Hematopoietic multipotent progenitor cell (in vitro differentiated cells): ENCODE data around the gene DEFB114. TPM values are rescaled to one million over a fixed set of nuclear protein-coding genes. Genes with fewer than 3 reads are reported as not detected.
"Not testable (repeated sequence)": the region's sequence is repeated elsewhere in the genome, so short reads cannot be mapped to it uniquely, and the experiment has no call there.

Experiments
- DNase-seq, 3 donors: peaks; one replicate each; pipeline ENCODE4 v3.0.0-alpha.2; 2011 to 2015; ENCODE audit warnings: low read depth in 2 of 3, low spot score in 2 of 3
- total RNA-seq: library from RNA; depleted of rRNA; stranded (reverse); fragments of >200 nt; gene quantifications from one replicate; pipeline ENCODE4 v1.2.3, GENCODE V29; 2012

Gene DEFB114
- not detected for total RNA-seq

GRCh38 chr6:49964064-49964463 lies at the start of gene DEFB114:
TSS of gene DEFB114 (minus strand) at chr6:49964164. CDS start at chr6:49964105, 59 bp downstream.
- no peak for DNase-seq

- no peak for DNase-seq
Observed at GRCh38 chr6:50007819-50008218, 43.9 kb upstream of the DEFB114 start.

- no peak for DNase-seq
Observed at GRCh38 chr6:50003139-50003538, 39.2 kb upstream of the DEFB114 start.

GRCh38 chr6:49995278-49995677 lies 31.3 kb upstream of the DEFB114 start:
- no peak for DNase-seq

- DNase-seq, result no peak
Observed at GRCh38 chr6:49988900-49989299, 24.9 kb upstream of the DEFB114 start.

- no peak for DNase-seq
Observed at GRCh38 chr6:49987749-49988148, 23.8 kb upstream of the DEFB114 start.

- no peak for DNase-seq
Observed at GRCh38 chr6:49986551-49986950, 22.6 kb upstream of the DEFB114 start.

- DNase-seq, result no peak
Observed at GRCh38 chr6:49982046-49982445, 18.1 kb upstream of the DEFB114 start.

GRCh38 chr6:49980898-49981297 lies 16.9 kb upstream of the DEFB114 start:
- no peak for DNase-seq

- DNase-seq, result peak in 1 of 3 donors; percentile 1
Observed at GRCh38 chr6:49979584-49979983, 15.6 kb upstream of the DEFB114 start.

- peak in 1 of 3 donors; percentile 30 for DNase-seq
Observed at GRCh38 chr6:49978332-49979226, 14.6 kb upstream of the DEFB114 start.

- no peak for DNase-seq
Observed at GRCh38 chr6:49969605-49970004, 5.6 kb upstream of the DEFB114 start, which contains the start of gene DEFB113. TSS of gene DEFB113 (minus strand) at chr6:49969625. CDS start at chr6:49969625, 0 bp downstream.

- no peak for DNase-seq
Observed at GRCh38 chr6:49966823-49967222, 2.9 kb upstream of the DEFB114 start.

- no peak for DNase-seq
Observed at GRCh38 chr6:49966334-49966733, 2.4 kb upstream of the DEFB114 start.

GRCh38 chr6:49958180-49958579 lies 5.8 kb downstream of the DEFB114 start:
- no peak for DNase-seq

GRCh38 chr6:49955847-49956246 lies 8.1 kb downstream of the DEFB114 start:
- no peak for DNase-seq

- DNase-seq, result no peak
Observed at GRCh38 chr6:49951926-49952325, 12.0 kb downstream of the DEFB114 start.

GRCh38 chr6:49950415-49950751 lies 13.6 kb downstream of the DEFB114 start:
- DNase-seq, result no peak

GRCh38 chr6:49949062-49949461 lies 14.9 kb downstream of the DEFB114 start:
- DNase-seq, result no peak

GRCh38 chr6:49946835-49947234 lies 17.1 kb downstream of the DEFB114 start:
- DNase-seq, result no peak

- not testable (repeated sequence) for DNase-seq
Observed at GRCh38 chr6:49944068-49944467, 19.9 kb downstream of the DEFB114 start.

- DNase-seq, result no peak
Observed at GRCh38 chr6:49939993-49940498, 23.9 kb downstream of the DEFB114 start.
